ENCODE measurements around the gene NMNAT3. TPM values are rescaled to one million over a fixed set of nuclear protein-coding genes. Genes with fewer than 3 reads are reported as not detected.

NMNAT3 gene
- total and polyA plus RNA-seq, 2 donors from 2014 or later = 6.4 to 13.8 TPM

DNA sequence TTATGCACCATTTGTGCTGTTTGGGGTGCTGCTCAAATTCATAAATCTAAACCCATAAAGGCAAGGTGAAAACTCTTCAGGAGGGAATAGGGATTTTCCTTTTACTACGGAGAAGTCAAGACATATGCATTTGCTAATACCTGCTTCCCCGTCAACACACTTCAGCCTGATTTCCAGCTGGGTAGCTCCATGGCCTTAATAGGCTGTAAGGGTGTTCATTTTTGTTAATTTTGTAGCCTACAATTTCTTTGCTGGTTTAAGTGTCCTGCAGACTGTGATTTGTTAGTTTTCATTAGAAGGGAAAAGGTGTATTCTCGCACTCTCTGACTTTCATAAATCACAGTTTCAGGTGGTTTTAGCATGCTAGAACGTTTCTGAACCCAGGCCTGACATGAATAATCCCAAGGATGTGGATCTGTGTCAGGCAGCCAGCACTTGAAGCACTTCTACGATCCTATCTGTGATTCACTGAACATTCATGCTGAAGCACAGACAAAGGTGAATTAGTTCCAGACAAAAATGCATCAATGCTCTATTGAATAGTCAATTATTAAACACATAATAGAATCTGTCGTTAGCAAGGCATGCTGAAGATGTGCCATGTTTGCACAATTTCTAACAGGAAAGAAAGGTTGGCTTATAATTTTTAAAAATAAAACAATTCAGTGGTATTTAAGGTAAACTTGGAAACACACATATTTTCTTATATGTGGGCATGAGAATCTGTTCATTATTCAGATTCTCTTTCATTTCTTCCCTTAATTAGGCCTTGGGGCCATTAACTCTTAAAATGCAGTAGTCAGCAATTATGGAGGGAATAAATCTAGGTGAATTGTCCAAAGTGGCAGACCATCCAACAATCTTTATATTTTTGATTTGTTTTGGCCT, 17.9 kb upstream of the NMNAT3 start:
- H3K9ac ChIP-seq (ENCODE audit: low read length in 3 of 3) = no peak overlapping the region
- H3K36me3 ChIP-seq (ENCODE audit: control insufficient read depth in 2 of 3, insufficient read depth in 3 of 3, low read length in 3 of 3) = no peaks in the 10 kb centered on the region
- DNase-seq (peak in 2 of 5 donors; percentile 16 to 24), FAIRE-seq (peak; percentile 23)
- H3K27me3 ChIP-seq (ENCODE audit: control insufficient read depth, insufficient read depth, low read length) = no peaks in the 10 kb centered on the region
- peaks cover 0 to 4% (median 2%) of the 10 kb centered on the region in 3 donors for H3K4me1 ChIP-seq (ENCODE audit: control insufficient read depth in 2 of 3, insufficient read depth in 2 of 3, low read depth in 1 of 3, low read length in 3 of 3)
- H3K4me3 ChIP-seq (ENCODE audit: low read length in 3 of 3) = no peak overlapping the region
- no peaks in the 10 kb centered on the region for H3K9me3 ChIP-seq (ENCODE audit: control insufficient read depth in 2 of 3, insufficient read depth in 1 of 3, low read length in 3 of 3)
- no peak overlapping the region for H3K27ac ChIP-seq (ENCODE audit: low read depth in 2 of 2, low read length in 2 of 2)
- TF ChIP-seq CTCF (IDR thresholded peaks at IDR 0.05; ENCODE audit: borderline replicate concordance, extremely low read depth, insufficient read depth) = no peak
- intact Hi-C loops (cut with DNase I) = no loop called here

- H3K27me3 ChIP-seq (ENCODE audit: control insufficient read depth, insufficient read depth, low read length) = no peaks in the 10 kb centered on the region
- intact Hi-C loops (cut with DNase I) = no loop called here
- H3K9me3 ChIP-seq (ENCODE audit: control insufficient read depth in 2 of 3, insufficient read depth in 1 of 3, low read length in 3 of 3) = no peaks in the 10 kb centered on the region
- H3K4me3 ChIP-seq (ENCODE audit: low read length in 3 of 3) = no peak overlapping the region
- H3K36me3 ChIP-seq (ENCODE audit: control insufficient read depth in 2 of 3, insufficient read depth in 3 of 3, low read length in 3 of 3) = no peaks in the 10 kb centered on the region
- TF ChIP-seq CTCF (IDR thresholded peaks at IDR 0.05; ENCODE audit: borderline replicate concordance, extremely low read depth, insufficient read depth) = no peak
- H3K27ac ChIP-seq (ENCODE audit: low read depth in 2 of 2, low read length in 2 of 2) = no peak overlapping the region
- peaks cover 0 to 4% (median 2%) of the 10 kb centered on the region in 3 donors for H3K4me1 ChIP-seq (ENCODE audit: control insufficient read depth in 2 of 3, insufficient read depth in 2 of 3, low read depth in 1 of 3, low read length in 3 of 3)
- FAIRE-seq (no peak), DNase-seq (no peak)
- no peak overlapping the region for H3K9ac ChIP-seq (ENCODE audit: low read length in 3 of 3)
These were observed 17.2 kb upstream of the NMNAT3 start for GRCh38 chr3:139695007-139695406.

GRCh38 chr3:139694542-139694941, 16.8 kb upstream of the NMNAT3 start:
- no peaks in the 10 kb centered on the region for H3K9me3 ChIP-seq (ENCODE audit: control insufficient read depth in 2 of 3, insufficient read depth in 1 of 3, low read length in 3 of 3)
- FAIRE-seq (no peak), DNase-seq (no peak)
- no peak overlapping the region for H3K4me3 ChIP-seq (ENCODE audit: low read length in 3 of 3)
- H3K4me1 ChIP-seq (ENCODE audit: control insufficient read depth in 2 of 3, insufficient read depth in 2 of 3, low read depth in 1 of 3, low read length in 3 of 3) = peaks cover 0 to 4% (median 2%) of the 10 kb centered on the region in 3 donors
- H3K9ac ChIP-seq (ENCODE audit: low read length in 3 of 3) = no peak overlapping the region
- H3K27me3 ChIP-seq (ENCODE audit: control insufficient read depth, insufficient read depth, low read length) = no peaks in the 10 kb centered on the region
- no peak overlapping the region for H3K27ac ChIP-seq (ENCODE audit: low read depth in 2 of 2, low read length in 2 of 2)
- intact Hi-C loops (cut with DNase I) = no loop called here
- TF ChIP-seq CTCF (IDR thresholded peaks at IDR 0.05; ENCODE audit: borderline replicate concordance, extremely low read depth, insufficient read depth) = no peak
- no peaks in the 10 kb centered on the region for H3K36me3 ChIP-seq (ENCODE audit: control insufficient read depth in 2 of 3, insufficient read depth in 3 of 3, low read length in 3 of 3)

Measured in kidney (tissue), 14 donors.